Measurements from ENCODE around the gene RANBP10. TPM values are rescaled to one million over a fixed set of nuclear protein-coding genes. Genes with fewer than 3 reads are reported as not detected.
A peak's percentile ranks its signal among the peaks of the same experiment; 100 is the strongest.
"Not testable (repeated sequence)": the region's sequence is repeated elsewhere in the genome, so short reads cannot be mapped to it uniquely, and the experiment has no call there.

Gene RANBP10
- total and polyA plus RNA-seq, 2 of the 13 experiments (the other 11 are each of a cell fraction or from before 2014, with no cell fraction given) = 9.2 to 22.7 TPM

DNA sequence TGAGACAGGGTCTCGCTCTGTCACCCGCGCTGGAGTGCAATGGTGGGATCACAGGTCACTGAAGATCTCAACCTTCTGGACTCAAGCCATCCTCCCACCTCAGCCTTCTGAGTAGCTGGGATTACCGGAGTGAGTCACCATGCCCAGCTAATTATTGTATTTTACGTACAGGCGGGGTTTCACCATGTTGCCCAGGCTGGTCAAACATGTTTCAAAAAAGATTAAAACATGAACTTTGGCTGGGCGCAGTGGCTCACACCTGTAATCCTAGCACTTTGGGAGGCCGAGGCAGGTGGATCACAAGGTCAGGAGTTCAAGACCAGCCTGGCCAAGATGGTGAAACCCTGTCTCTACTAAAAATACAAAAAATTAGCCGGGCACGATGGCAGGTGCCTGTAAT is 30.8 kb upstream of the RANBP10 start (continued):
- TF ChIP-seq, protein P1, sequence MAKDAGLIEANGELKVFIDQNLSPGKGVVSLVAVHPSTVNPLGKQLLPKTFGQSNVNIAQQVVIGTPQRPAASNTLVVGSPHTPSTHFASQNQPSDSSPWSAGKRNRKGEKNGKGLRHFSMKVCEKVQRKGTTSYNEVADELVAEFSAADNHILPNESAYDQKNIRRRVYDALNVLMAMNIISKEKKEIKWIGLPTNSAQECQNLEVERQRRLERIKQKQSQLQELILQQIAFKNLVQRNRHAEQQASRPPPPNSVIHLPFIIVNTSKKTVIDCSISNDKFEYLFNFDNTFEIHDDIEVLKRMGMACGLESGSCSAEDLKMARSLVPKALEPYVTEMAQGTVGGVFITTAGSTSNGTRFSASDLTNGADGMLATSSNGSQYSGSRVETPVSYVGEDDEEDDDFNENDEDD (CRISPR knock-in tag; IDR thresholded peaks at IDR 0.05; ENCODE audit: borderline replicate concordance) = 0 out of 2 replicates have a peak, but pooled peaks have one; percentile 7
- TF ChIP-seq HOXA3 (CRISPR knock-in tag; IDR thresholded peaks at IDR 0.05) (0 out of 2 replicates have a peak, but pooled peaks have one; percentile 29), HNF4A (CRISPR knock-in tag; IDR thresholded peaks at IDR 0.05) (peak; percentile 65), MIXL1 (CRISPR knock-in tag; IDR thresholded peaks at IDR 0.05) (0 out of 2 replicates have a peak, but pooled peaks have one; percentile 23), FOSL1 (CRISPR knock-in tag; IDR thresholded peaks at IDR 0.05; ENCODE audit: borderline replicate concordance) (0 out of 2 replicates have a peak, but pooled peaks have one; percentile 23), PITX1 (CRISPR knock-in tag; IDR thresholded peaks at IDR 0.05) (peak; percentile 67), TBX3 (IDR thresholded peaks at IDR 0.05; ENCODE audit: borderline replicate concordance) (peak; percentile 57; the same call in 1 of the 2 replicates), ZNF629 (CRISPR knock-in tag; conservative IDR thresholded peaks at IDR 0.05) (0 out of 2 replicates have a peak, but pooled peaks have one; percentile 15), WIZ (CRISPR knock-in tag; IDR thresholded peaks at IDR 0.05) (0 out of 2 replicates have a peak, but pooled peaks have one; percentile 43), MEF2D (CRISPR knock-in tag; IDR thresholded peaks at IDR 0.05) (0 out of 2 replicates have a peak, but pooled peaks have one; percentile 27), ZNF263 (CRISPR knock-in tag; IDR thresholded peaks at IDR 0.05) (0 out of 2 replicates have a peak, but pooled peaks have one; percentile 27), FOSL2 (CRISPR knock-in tag; IDR thresholded peaks at IDR 0.05) (peak; percentile 89), ZNF460 (CRISPR knock-in tag; IDR thresholded peaks at IDR 0.05; ENCODE audit: borderline replicate concordance) (peak; percentile 48; the same call in 1 of the 2 replicates), HDAC1 (CRISPR knock-in tag; IDR thresholded peaks at IDR 0.05) (peak; percentile 21; the same call in 1 of the 2 replicates), HDAC2 (CRISPR knock-in tag; IDR thresholded peaks at IDR 0.05) (0 out of 2 replicates have a peak, but pooled peaks have one; percentile 14), RARA (CRISPR knock-in tag; IDR thresholded peaks at IDR 0.05) (peak; percentile 17; the same call in 1 of the 2 replicates), CREB1 (IDR thresholded peaks at IDR 0.05) (0 out of 2 replicates have a peak, but pooled peaks have one; percentile 12), MED1 (CRISPR knock-in tag; IDR thresholded peaks at IDR 0.05) (0 out of 2 replicates have a peak, but pooled peaks have one; percentile 21), JUND (CRISPR knock-in tag; IDR thresholded peaks at IDR 0.05) (0 out of 2 replicates have a peak, but pooled peaks have one; percentile 23), NR2F6 (IDR thresholded peaks at IDR 0.05) (peak; percentile 9; the same call in 1 of the 2 replicates), SAP130 (CRISPR knock-in tag; IDR thresholded peaks at IDR 0.05; ENCODE audit: low read depth) (0 out of 2 replicates have a peak, but pooled peaks have one; percentile 14), ZMYM2 (CRISPR knock-in tag; IDR thresholded peaks at IDR 0.05) (peak; percentile 88), RCOR2 (CRISPR knock-in tag; IDR thresholded peaks at IDR 0.05) (peak; percentile 33; the same call in 1 of the 2 replicates), SALL1 (CRISPR knock-in tag; IDR thresholded peaks at IDR 0.05) (peak; percentile 68), ZNF572 (CRISPR knock-in tag; IDR thresholded peaks at IDR 0.05) (0 out of 2 replicates have a peak, but pooled peaks have one; percentile 19)
- TF ChIP-seq, protein P2, sequence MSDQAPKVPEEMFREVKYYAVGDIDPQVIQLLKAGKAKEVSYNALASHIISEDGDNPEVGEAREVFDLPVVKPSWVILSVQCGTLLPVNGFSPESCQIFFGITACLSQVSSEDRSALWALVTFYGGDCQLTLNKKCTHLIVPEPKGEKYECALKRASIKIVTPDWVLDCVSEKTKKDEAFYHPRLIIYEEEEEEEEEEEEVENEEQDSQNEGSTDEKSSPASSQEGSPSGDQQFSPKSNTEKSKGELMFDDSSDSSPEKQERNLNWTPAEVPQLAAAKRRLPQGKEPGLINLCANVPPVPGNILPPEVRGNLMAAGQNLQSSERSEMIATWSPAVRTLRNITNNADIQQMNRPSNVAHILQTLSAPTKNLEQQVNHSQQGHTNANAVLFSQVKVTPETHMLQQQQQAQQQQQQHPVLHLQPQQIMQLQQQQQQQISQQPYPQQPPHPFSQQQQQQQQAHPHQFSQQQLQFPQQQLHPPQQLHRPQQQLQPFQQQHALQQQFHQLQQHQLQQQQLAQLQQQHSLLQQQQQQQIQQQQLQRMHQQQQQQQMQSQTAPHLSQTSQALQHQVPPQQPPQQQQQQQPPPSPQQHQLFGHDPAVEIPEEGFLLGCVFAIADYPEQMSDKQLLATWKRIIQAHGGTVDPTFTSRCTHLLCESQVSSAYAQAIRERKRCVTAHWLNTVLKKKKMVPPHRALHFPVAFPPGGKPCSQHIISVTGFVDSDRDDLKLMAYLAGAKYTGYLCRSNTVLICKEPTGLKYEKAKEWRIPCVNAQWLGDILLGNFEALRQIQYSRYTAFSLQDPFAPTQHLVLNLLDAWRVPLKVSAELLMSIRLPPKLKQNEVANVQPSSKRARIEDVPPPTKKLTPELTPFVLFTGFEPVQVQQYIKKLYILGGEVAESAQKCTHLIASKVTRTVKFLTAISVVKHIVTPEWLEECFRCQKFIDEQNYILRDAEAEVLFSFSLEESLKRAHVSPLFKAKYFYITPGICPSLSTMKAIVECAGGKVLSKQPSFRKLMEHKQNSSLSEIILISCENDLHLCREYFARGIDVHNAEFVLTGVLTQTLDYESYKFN (CRISPR knock-in tag; conservative IDR thresholded peaks at IDR 0.05) = peak; percentile 46
- not testable (repeated sequence) for TF ChIP-seq CREB1, NR2F6 (CRISPR knock-in tag; IDR thresholded peaks at IDR 0.05)

Measured in HepG2 (cell line).